GM18508 (cell line): Measurements from ENCODE around the gene FAM185A.
"Not testable (repeated sequence)": the region's sequence is repeated elsewhere in the genome, so short reads cannot be mapped to it uniquely, and the experiment has no call there.

Experiments
- ATAC-seq: cut with Tn5 transposase; IDR thresholded peaks from one replicate; pipeline ENCODE4 v1.9.1; 2021; ENCODE audit warnings: moderate number of reproducible peaks; ENCODE audit not compliant: insufficient read depth, unreplicated experiment

FAM185A gene

DNA sequence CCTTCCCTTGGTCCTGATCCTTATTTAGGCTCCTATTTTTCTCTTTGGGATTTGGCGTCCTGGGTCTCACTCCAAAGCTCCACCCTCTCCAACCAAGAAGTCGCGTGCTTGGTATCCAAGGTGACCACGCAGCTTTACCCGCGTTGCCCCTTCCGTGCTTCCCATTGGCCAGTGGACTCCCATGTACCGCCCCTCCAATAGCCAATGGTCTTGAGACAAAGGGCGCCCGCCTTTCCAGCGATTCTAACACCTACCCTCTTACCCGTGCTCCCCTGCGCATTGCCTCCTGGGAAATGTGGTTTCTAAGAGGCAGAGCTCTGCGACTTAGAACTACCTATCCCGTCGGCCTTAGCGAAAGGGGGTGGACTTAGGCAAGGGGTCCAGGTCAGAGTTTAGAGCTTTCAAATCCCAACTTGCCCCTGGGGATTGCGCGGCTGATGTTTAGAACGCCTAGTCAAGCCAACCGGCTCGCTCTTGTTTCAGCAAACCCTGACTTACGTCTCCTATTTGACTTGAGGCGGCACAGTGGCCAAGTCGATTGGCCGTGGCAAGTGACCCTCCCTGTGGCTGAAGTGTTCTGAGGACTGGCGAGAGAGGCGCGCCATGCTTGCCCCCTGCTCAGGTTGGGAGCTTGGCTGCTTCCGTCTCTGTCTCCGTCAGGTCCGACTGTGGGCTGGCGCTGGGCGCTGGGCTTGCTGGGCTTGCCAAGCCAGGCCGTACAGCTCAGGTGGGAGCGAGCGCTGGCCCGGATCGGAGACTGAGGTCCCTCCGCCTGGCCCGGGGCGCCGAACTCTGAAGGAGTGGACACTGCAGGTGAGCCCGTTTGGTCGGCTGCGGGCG, at the start of gene FAM185A:
Gene FAM185A, plus strand, starts transcription at position 395 of the 840 bp plus-strand sequence. Its CDS starts 209 bp downstream, at position 604.
- peak; percentile 93 for ATAC-seq

- ATAC-seq, result peak; percentile 48
Measured at GRCh38 chr7:102713011-102713690, 35.6 kb upstream of the FAM185A start.

DNA sequence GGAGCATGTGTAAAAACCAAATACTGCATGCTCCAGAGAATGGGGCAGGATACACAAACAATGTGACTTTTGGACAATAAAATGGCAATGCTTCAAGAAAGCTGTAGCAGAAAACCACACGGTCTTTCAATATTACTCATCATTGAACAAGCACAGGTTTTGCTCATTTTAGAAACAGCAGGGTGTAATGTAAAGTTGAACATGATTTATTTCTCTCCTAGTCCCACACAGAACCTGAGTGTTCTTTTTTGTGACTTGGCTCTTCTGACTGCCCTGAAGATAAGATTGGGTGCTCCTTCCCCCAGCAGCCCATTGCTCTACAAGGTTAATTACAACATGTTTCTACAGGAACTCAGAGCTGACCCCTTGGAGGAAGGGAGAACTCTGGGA, 35.1 kb upstream of the FAM185A start:
- peak; percentile 70 for ATAC-seq

- not testable (repeated sequence) for ATAC-seq
Measured at GRCh38 chr7:102714774-102715522, 33.9 kb upstream of the FAM185A start.

DNA sequence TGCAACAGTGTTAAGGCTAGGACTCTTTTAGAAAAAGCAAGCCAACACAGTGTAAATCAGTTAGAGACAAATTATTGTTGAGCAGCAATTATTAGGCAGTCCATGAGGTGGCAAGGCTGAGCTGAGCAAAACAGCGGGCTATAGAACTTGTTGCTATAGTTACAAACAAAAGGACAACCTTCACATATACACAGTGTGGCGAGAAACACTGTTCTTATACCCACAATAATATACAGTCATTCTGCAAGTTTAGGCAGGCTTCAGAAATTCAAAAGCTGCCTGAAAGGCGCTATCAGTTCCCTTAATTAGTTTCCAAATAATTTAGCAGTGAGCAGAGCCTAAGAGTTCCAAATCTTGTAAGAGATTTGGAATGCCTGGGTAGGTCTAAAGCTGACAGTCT, 33.1 kb upstream of the FAM185A start:
- ATAC-seq, result not testable (repeated sequence)

- not testable (repeated sequence) for ATAC-seq
Measured at GRCh38 chr7:102718491-102718890, 30.3 kb upstream of the FAM185A start.

DNA sequence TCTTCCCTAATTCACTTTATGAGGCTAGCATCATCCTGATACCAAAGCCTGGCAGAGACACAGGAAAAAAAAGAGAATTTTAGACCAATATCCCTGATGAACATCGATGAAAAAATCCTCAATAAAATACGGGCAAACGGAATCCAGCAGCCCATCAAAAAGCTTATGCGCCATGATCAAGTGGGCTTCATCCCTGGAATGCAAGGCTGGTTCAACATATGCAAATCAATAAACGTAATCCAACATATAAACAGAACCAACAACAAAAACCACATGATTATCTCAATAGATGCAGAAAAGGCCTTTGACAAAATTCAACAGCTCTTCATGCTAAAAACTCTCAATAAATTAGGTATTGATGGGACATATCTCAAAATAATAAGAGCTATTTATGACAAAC, 22.6 kb upstream of the FAM185A start:
- ATAC-seq, result not testable (repeated sequence)

DNA sequence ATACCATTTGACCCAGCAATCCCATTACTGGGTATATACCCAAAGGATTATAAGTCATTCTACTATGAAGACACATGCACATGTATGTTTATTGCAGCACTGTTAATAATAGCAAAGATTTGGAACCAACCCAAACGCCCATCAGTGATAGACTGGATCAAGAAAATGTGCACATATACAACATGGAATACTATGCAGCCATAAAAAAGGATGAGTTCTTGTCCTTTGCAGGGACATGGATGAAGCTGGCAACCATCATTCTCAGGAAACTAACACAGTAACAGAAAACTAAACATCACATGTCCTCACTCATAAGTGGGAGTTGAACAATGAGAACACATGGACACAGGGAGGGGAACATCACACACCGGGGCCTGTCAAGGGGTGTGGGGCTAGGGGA, 19.1 kb upstream of the FAM185A start:
- not testable (repeated sequence) for ATAC-seq

GRCh38 chr7:102730431-102730830, 18.4 kb upstream of the FAM185A start:
- not testable (repeated sequence) for ATAC-seq

- ATAC-seq, result not testable (repeated sequence)
Measured at GRCh38 chr7:102742002-102742771, 6.6 kb upstream of the FAM185A start.

- ATAC-seq, result not testable (repeated sequence)
Measured at GRCh38 chr7:102743861-102744260, 4.9 kb upstream of the FAM185A start.

DNA sequence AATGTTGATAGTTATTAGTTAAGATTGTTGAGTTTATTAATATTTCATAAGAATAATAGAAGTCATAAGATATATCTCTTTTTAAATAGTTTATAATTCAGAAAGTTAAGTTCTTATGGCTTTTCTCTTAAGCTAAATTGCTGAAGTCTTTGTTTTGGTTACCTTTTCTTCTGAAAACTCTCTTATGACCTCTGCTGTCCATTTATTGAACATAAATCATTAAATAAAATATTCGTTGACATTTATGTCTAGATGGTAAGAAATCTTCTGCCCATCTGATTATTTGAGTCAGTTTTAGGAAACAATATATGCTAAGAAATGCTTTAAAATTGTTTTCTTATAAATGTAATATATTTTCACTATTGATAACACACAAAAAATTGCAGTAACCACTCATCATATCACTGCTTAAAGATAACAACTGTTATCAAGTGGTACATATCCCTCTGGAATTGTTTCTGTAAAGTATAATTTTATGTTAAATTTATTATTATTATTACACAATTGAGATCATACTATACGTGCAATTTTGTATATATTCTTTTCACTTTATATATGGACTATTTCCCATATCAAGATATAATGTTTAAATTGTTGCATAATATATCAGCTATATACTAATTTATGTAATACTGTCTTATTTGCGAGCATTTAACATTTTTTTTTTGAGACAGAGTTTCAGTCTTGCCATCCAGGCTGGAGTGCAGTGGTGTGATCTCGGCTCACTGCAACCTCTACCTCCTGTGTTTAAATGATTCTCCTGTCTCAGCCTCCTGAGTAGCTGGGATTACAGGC, 3.1 kb upstream of the FAM185A start:
- ATAC-seq, result not testable (repeated sequence)

- ATAC-seq, result not testable (repeated sequence)
Measured at GRCh38 chr7:102749445-102749786, 617 bp downstream of the FAM185A start.

DNA sequence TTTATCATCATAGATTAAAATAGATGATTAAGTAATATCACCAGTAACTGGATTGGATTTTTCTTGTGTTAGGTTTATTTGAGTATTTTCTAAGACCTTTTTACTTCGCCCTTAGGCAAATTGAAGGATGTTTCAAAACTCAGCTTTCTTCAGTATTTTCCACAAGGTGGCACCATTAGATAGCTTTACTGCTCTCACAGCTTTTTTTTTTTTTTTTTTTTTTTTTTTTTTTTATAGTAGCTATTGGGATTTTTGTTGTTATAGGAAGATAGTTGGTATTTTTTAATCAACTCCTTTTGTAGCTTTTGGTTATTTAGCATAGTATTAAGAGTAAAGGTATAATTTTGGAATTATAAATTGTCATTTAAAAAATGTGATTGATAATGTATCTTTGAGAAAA, 9.4 kb downstream of the FAM185A start:
- ATAC-seq, result not testable (repeated sequence)

GRCh38 chr7:102759934-102760333, 11.1 kb downstream of the FAM185A start:
- ATAC-seq, result not testable (repeated sequence)

DNA sequence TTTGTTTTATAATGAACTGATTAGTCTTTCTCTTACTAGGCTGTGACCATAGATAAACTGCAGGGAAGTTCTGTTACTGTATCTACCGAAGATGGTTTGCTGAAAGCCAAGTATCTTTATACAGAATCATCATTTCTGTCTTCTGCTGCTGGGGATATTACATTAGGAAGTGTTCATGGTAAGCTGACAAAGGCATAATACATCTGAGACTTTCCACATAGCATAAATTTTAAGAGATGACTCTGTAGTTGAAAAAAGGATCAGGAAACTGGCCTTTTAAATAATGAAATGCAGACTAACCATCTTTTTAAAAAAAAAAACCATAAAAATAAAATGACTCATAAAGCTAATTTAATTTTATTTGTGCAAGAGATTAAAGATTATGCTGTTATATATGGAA, 12.4 kb downstream of the FAM185A start:
- not testable (repeated sequence) for ATAC-seq

DNA sequence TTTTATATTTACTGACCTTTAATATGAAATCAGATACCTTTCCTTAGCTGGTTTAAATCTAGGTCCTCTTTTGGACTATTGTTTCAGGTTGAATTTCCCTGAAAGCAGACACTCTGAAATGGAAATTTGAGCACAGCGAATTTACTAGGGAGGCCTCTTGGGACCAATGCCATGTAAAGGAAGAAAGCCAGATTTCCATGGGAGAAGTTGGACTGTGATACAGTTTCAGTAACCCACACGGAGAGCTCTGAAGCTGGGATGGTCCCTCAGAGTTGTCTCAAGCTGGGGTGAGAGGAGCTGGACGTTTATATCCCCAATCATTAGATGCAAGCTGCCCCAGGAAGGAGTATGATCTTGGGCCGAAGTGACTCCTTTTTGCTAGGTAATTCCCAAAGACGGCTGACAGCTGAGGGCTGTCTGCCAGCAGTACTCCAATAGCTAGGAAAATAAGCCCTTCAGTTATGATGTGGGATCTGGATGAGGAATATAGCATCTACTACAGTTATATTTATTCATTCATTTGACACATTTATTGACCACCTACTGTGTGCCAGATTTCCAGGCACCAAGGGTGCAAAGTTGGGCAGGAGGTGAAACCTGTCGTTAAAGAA, 14.6 kb downstream of the FAM185A start:
- not testable (repeated sequence) for ATAC-seq

DNA sequence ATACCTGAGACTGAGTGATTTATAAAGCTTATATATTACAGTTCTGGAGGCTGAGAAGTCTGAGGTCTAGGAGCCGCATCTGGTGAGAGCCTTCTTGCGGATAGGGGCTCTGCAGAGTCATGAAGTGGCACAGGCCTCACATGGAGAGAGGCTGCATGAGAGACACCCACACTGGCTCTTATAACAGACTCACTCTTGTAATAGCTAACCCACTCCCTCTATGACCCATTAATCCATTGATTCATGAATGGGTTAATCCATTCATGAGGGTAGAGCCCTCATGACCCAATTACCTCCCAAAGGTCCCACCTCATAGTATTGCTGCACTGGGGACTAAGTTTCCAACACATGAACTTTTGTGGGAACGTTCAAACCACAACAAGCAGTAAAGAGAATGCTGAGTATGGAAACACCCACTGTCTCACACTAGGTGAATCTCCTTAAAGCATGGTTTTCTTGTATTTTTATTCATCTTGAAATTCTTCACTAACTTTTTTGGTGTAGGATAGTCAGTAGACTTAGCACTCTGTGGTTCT, 20.9 kb downstream of the FAM185A start:
- ATAC-seq, result not testable (repeated sequence)

- peak; percentile 57 for ATAC-seq
Measured at GRCh38 chr7:102770467-102770866, 21.7 kb downstream of the FAM185A start.
